Mesenchymal stem cell (in vitro differentiated cells and primary cell): Measurements from ENCODE around the gene ITLN1.

Source experiments
- DNase-seq: peaks from one replicate; pipeline ENCODE4 v3.0.0-alpha.2; 2013
- H2AFZ ChIP-seq: one replicate; pipeline ENCODE4 v1.6.1; 2013; ENCODE audit warnings: low read depth, mild to moderate bottlenecking, control low read depth, inconsistent platforms, low read length, moderate library complexity
- H2AK5ac ChIP-seq: 2 replicates; pipeline ENCODE4 v1.6.1; 2013; ENCODE audit warnings: low read length, moderate library complexity, mild to moderate bottlenecking, inconsistent platforms; ENCODE audit not compliant: severe bottlenecking
- H2BK120ac ChIP-seq: one replicate; pipeline ENCODE4 v1.6.1; 2013; ENCODE audit warnings: low read depth, mild to moderate bottlenecking, inconsistent platforms, low read length, moderate library complexity
- H2BK12ac ChIP-seq, 2 experiments: one replicate each; pipeline ENCODE4 v1.6.1; 2013; ENCODE audit warnings: inconsistent platforms in 2 of 2, low read length in 2 of 2, mild to moderate bottlenecking in 2 of 2, moderate library complexity in 2 of 2, control low read depth in 1 of 2
- H2BK15ac ChIP-seq: one replicate; pipeline ENCODE4 v1.6.1; 2013; ENCODE audit warnings: mild to moderate bottlenecking, low read depth, inconsistent platforms; ENCODE audit not compliant: poor library complexity, severe bottlenecking
- H2BK5ac ChIP-seq: 2 replicates; pipeline ENCODE4 v1.6.1; 2013; ENCODE audit warnings: low read depth, mild to moderate bottlenecking, low read length, control low read depth, inconsistent platforms; ENCODE audit not compliant: poor library complexity, severe bottlenecking
- H3K14ac ChIP-seq, 2 experiments: one replicate each; pipeline ENCODE4 v1.6.1; 2013; ENCODE audit warnings: inconsistent platforms in 2 of 2, low read length in 2 of 2, control low read depth in 1 of 2, mild to moderate bottlenecking in 1 of 2, moderate library complexity in 1 of 2
- H3K18ac ChIP-seq, 2 experiments: one replicate each; pipeline ENCODE4 v1.6.1; 2013; ENCODE audit warnings: inconsistent platforms in 2 of 2, low read length in 2 of 2, control low read depth in 1 of 2, low read depth in 1 of 2, mild to moderate bottlenecking in 1 of 2
- H3K23ac ChIP-seq, 2 experiments: one replicate each; pipeline ENCODE4 v1.6.1; 2013; ENCODE audit warnings: inconsistent platforms in 2 of 2, low read length in 2 of 2, mild to moderate bottlenecking in 2 of 2, moderate library complexity in 2 of 2, control low read depth in 1 of 2
- H3K27ac ChIP-seq: 2 replicates; pipeline ENCODE4 v1.5.1; 2013; ENCODE audit warnings: mild to moderate bottlenecking, moderate library complexity, low read length, control low read depth, inconsistent platforms; ENCODE audit not compliant: poor library complexity, severe bottlenecking
- H3K27me3 ChIP-seq, 2 experiments: 2 replicates each; pipeline versions ENCODE4 v1.6.1 to v1.7.0; 2013; ENCODE audit warnings: low read length in 2 of 2, mild to moderate bottlenecking in 2 of 2, moderate library complexity in 2 of 2, control low read depth in 1 of 2, inconsistent platforms in 1 of 2; ENCODE audit not compliant: control insufficient read depth in 1 of 2, insufficient read depth in 1 of 2
- H3K36me3 ChIP-seq, 2 experiments: 2 replicates each; pipeline versions ENCODE4 v1.6.1 to v1.7.0; 2013; ENCODE audit warnings: low read length in 2 of 2, control low read depth in 1 of 2, inconsistent platforms in 1 of 2, low read depth in 1 of 2, mild to moderate bottlenecking in 1 of 2; ENCODE audit not compliant: insufficient read depth in 2 of 2, control insufficient read depth in 1 of 2
- H3K4ac ChIP-seq, 2 experiments: one replicate each; pipeline ENCODE4 v1.6.1; 2013; ENCODE audit warnings: inconsistent platforms in 2 of 2, low read length in 2 of 2, mild to moderate bottlenecking in 2 of 2, moderate library complexity in 2 of 2, control low read depth in 1 of 2, low read depth in 1 of 2
- H3K4me1 ChIP-seq: 2 replicates; pipeline ENCODE4 v1.6.1; 2013; ENCODE audit warnings: low read depth, low read length, control low read depth; ENCODE audit not compliant: control insufficient read depth, insufficient read depth
- H3K4me2 ChIP-seq: 2 replicates; pipeline ENCODE4 v1.6.1; 2013; ENCODE audit warnings: low read length, mild to moderate bottlenecking, inconsistent platforms; ENCODE audit not compliant: poor library complexity, severe bottlenecking
- H3K4me3 ChIP-seq, 2 experiments: 2 replicates each; pipeline versions ENCODE4 v1.5.1 to v1.7.0; 2013; ENCODE audit warnings: low read length in 2 of 2, mild to moderate bottlenecking in 2 of 2, control low read depth in 1 of 2, low read depth in 1 of 2; ENCODE audit not compliant: insufficient read depth in 1 of 2
- H3K79me1 ChIP-seq: replicated peaks from 2 replicates; pipeline ENCODE4 v1.6.1; 2013; ENCODE audit warnings: mild to moderate bottlenecking, control low read depth, low read length, inconsistent platforms; ENCODE audit not compliant: poor library complexity, severe bottlenecking
- H3K9ac ChIP-seq: 2 replicates; pipeline ENCODE4 v1.7.0; 2013; ENCODE audit warnings: mild to moderate bottlenecking, low read length, moderate library complexity
- H3K9me3 ChIP-seq: 2 replicates; pipeline ENCODE4 v1.7.0; 2013; ENCODE audit warnings: mild to moderate bottlenecking, low read length; ENCODE audit not compliant: control insufficient read depth
- H4K8ac ChIP-seq: one replicate; pipeline ENCODE4 v1.6.1; 2013; ENCODE audit warnings: inconsistent platforms, mild to moderate bottlenecking, low read length, moderate library complexity
- H4K91ac ChIP-seq: one replicate; pipeline ENCODE4 v1.6.1; 2013; ENCODE audit warnings: mild to moderate bottlenecking, low read length, inconsistent platforms
- WGBS: methylation state at CpG from one replicate; pipeline ENCODE4 v1.1.7; 2013; ENCODE audit warnings: mixed read lengths; 5-methylcytosine and 5-hydroxymethylcytosine counted together

The ITLN1 gene

GRCh38 chr1:160834945-160835565 lies 49.9 kb downstream of the ITLN1 start:
- 78% methylated on average over 3 of the region's 3 CpGs for WGBS
- H3K4me2 ChIP-seq, result no peak overlapping the region

GRCh38 chr1:160830321-160831153 lies 54.4 kb downstream of the ITLN1 start:
- peak; percentile 42 for DNase-seq
- no peak overlapping the region for H2BK120ac ChIP-seq
- H3K79me1 ChIP-seq, result no peaks in the 10 kb centered on the region
- H3K9me3 ChIP-seq, result no peaks in the 10 kb centered on the region
- H3K23ac ChIP-seq, result no peak overlapping the region
- H3K9ac ChIP-seq, result no peak overlapping the region
- no peak overlapping the region for H3K4me3 ChIP-seq
- no peak overlapping the region for H2BK15ac ChIP-seq
- H3K27me3 ChIP-seq, result peaks cover 20 to 34% of the 10 kb centered on the region in 2 experiments
- H3K27ac ChIP-seq, result no peak overlapping the region
- no peak overlapping the region for H3K14ac ChIP-seq
- no peak overlapping the region for H3K4me2 ChIP-seq
- no peak overlapping the region for H2AFZ ChIP-seq
- H4K8ac ChIP-seq, result no peak overlapping the region
- no peak overlapping the region for H3K18ac ChIP-seq
- no peaks in the 10 kb centered on the region for H3K4me1 ChIP-seq
- no peak overlapping the region for H2BK12ac ChIP-seq
- no peak overlapping the region for H4K91ac ChIP-seq
- H2BK5ac ChIP-seq, result no peak overlapping the region
- no peak overlapping the region for H2AK5ac ChIP-seq
- WGBS, result 52% methylated on average over 7 of the region's 8 CpGs
- no peak overlapping the region for H3K4ac ChIP-seq
- H3K36me3 ChIP-seq, result no peaks in the 10 kb centered on the region

More at GRCh38 chr1:160834945-160835565, 49.9 kb downstream of the ITLN1 start:
- Histone ChIP-seq H3K14ac (no peak overlapping the region), H2AK5ac (no peak overlapping the region), H3K9ac (no peak overlapping the region), H3K4me3 (no peak overlapping the region), H3K36me3 (no peaks in the 10 kb centered on the region), H2BK120ac (no peak overlapping the region), H3K18ac (no peak overlapping the region), H2BK5ac (no peak overlapping the region), H2BK12ac (no peak overlapping the region), H3K27me3 (peaks cover 37 to 38% of the 10 kb centered on the region in 2 experiments), H4K8ac (no peak overlapping the region), H3K23ac (no peak overlapping the region), H3K4me1 (no peaks in the 10 kb centered on the region), H2BK15ac (no peak overlapping the region), H2AFZ (no peak overlapping the region), H3K79me1 (no peaks in the 10 kb centered on the region), H4K91ac (no peak overlapping the region), H3K9me3 (no peaks in the 10 kb centered on the region), H3K4ac (no peak overlapping the region), H3K27ac (no peak overlapping the region)
- DNase-seq, result peak; percentile 17

GRCh38 chr1:160829766-160830165 lies 55.2 kb downstream of the ITLN1 start:
- Histone ChIP-seq H3K79me1 (no peaks in the 10 kb centered on the region), H3K4ac (no peak overlapping the region), H2BK120ac (no peak overlapping the region), H2AK5ac (no peak overlapping the region), H3K23ac (no peak overlapping the region), H2AFZ (no peak overlapping the region), H2BK5ac (no peak overlapping the region), H3K18ac (no peak overlapping the region), H3K4me2 (no peak overlapping the region), H3K4me3 (no peak overlapping the region), H2BK15ac (no peak overlapping the region), H3K27me3 (peaks cover 20 to 34% of the 10 kb centered on the region in 2 experiments), H3K9ac (no peak overlapping the region), H3K4me1 (no peaks in the 10 kb centered on the region), H4K91ac (no peak overlapping the region), H3K9me3 (no peaks in the 10 kb centered on the region), H3K14ac (no peak overlapping the region), H3K27ac (no peak overlapping the region), H2BK12ac (no peak overlapping the region), H4K8ac (no peak overlapping the region), H3K36me3 (no peaks in the 10 kb centered on the region)
- no peak for DNase-seq
- WGBS, result 55% methylated on average over 1 of the region's 1 CpG

GRCh38 chr1:160827418-160827817 lies 57.6 kb downstream of the ITLN1 start:
- no peak overlapping the region for H2AFZ ChIP-seq
- H3K4me1 ChIP-seq, result no peaks in the 10 kb centered on the region
- no peak overlapping the region for H3K9ac ChIP-seq
- H2BK12ac ChIP-seq, result no peak overlapping the region
- H2BK5ac ChIP-seq, result no peak overlapping the region
- H3K27me3 ChIP-seq, result peaks cover 9 to 30% of the 10 kb centered on the region in 2 experiments
- 85% methylated on average over 2 of the region's 2 CpGs for WGBS
- H3K14ac ChIP-seq, result no peak overlapping the region
- no peak overlapping the region for H4K91ac ChIP-seq
- no peak overlapping the region for H3K23ac ChIP-seq
- no peak overlapping the region for H3K4me3 ChIP-seq
- H2AK5ac ChIP-seq, result no peak overlapping the region
- no peak overlapping the region for H2BK120ac ChIP-seq
- H2BK15ac ChIP-seq, result no peak overlapping the region
- H3K18ac ChIP-seq, result no peak overlapping the region
- H3K36me3 ChIP-seq, result no peaks in the 10 kb centered on the region
- no peak overlapping the region for H3K27ac ChIP-seq
- no peak for DNase-seq
- no peaks in the 10 kb centered on the region for H3K9me3 ChIP-seq
- no peaks in the 10 kb centered on the region for H3K79me1 ChIP-seq
- no peak overlapping the region for H3K4ac ChIP-seq
- H4K8ac ChIP-seq, result no peak overlapping the region
- H3K4me2 ChIP-seq, result no peak overlapping the region
